Measurements from ENCODE around the gene DNAH2. TPM values are rescaled to one million over a fixed set of nuclear protein-coding genes. Genes with fewer than 3 reads are reported as not detected.

DNAH2 gene
- total and polyA plus RNA-seq, 2 of the 13 experiments (the other 11 are each of a cell fraction or from before 2014, with no cell fraction given) = not detected

GRCh38 chr17:7822126-7822525 lies 104.6 kb downstream of the DNAH2 start:
- H3K27ac ChIP-seq (ENCODE audit: extremely low read length, insufficient read depth, low read length) = no peak overlapping the region
- BruUV-seq (replicated peaks) = no TSS peak
- H3K79me2 ChIP-seq (ENCODE audit: insufficient read depth, low read length) = no peaks in the 10 kb centered on the region
- in situ Hi-C loops (cut with HindIII; ENCODE audit: extremely low pct_ligation_motif_present, low pct_unique_long_range_greater_than_20kb) (loop anchor here (5.0 kb wide), 1 partner anchor 75 kb away; no protein-coding TSS in a partner anchor), intact Hi-C loops (cut with micrococcal nuclease; ENCODE audit: unreplicated experiment) (loop anchor here (1.0 to 5.0 kb wide), 2 partner anchors 29 to 80 kb away; no protein-coding TSS in a partner anchor)
- TF ChIP-seq RFX1 (IDR thresholded peaks at IDR 0.05) (no peak), JUND (CRISPR knock-in tag; IDR thresholded peaks at IDR 0.05) (no peak), SMARCC2 (IDR thresholded peaks at IDR 0.05) (no peak), CSRNP2 (CRISPR knock-in tag; conservative IDR thresholded peaks at IDR 0.05; ENCODE audit: low read depth) (no peak), TFDP1 (CRISPR knock-in tag; IDR thresholded peaks at IDR 0.05; ENCODE audit: borderline replicate concordance) (no peak), TEAD2 (CRISPR knock-in tag; IDR thresholded peaks at IDR 0.05) (no peak), ZC3H4 (CRISPR knock-in tag; IDR thresholded peaks at IDR 0.05; ENCODE audit: borderline replicate concordance) (no peak), STAT5B (CRISPR knock-in tag; IDR thresholded peaks at IDR 0.05) (no peak)
- TF ChIP-seq, protein P1, sequence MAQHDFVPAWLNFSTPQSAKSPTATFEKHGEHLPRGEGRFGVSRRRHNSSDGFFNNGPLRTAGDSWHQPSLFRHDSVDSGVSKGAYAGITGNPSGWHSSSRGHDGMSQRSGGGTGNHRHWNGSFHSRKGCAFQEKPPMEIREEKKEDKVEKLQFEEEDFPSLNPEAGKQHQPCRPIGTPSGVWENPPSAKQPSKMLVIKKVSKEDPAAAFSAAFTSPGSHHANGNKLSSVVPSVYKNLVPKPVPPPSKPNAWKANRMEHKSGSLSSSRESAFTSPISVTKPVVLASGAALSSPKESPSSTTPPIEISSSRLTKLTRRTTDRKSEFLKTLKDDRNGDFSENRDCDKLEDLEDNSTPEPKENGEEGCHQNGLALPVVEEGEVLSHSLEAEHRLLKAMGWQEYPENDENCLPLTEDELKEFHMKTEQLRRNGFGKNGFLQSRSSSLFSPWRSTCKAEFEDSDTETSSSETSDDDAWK (CRISPR knock-in tag; IDR thresholded peaks at IDR 0.05) = no peak
- TF ChIP-seq, protein P2, sequence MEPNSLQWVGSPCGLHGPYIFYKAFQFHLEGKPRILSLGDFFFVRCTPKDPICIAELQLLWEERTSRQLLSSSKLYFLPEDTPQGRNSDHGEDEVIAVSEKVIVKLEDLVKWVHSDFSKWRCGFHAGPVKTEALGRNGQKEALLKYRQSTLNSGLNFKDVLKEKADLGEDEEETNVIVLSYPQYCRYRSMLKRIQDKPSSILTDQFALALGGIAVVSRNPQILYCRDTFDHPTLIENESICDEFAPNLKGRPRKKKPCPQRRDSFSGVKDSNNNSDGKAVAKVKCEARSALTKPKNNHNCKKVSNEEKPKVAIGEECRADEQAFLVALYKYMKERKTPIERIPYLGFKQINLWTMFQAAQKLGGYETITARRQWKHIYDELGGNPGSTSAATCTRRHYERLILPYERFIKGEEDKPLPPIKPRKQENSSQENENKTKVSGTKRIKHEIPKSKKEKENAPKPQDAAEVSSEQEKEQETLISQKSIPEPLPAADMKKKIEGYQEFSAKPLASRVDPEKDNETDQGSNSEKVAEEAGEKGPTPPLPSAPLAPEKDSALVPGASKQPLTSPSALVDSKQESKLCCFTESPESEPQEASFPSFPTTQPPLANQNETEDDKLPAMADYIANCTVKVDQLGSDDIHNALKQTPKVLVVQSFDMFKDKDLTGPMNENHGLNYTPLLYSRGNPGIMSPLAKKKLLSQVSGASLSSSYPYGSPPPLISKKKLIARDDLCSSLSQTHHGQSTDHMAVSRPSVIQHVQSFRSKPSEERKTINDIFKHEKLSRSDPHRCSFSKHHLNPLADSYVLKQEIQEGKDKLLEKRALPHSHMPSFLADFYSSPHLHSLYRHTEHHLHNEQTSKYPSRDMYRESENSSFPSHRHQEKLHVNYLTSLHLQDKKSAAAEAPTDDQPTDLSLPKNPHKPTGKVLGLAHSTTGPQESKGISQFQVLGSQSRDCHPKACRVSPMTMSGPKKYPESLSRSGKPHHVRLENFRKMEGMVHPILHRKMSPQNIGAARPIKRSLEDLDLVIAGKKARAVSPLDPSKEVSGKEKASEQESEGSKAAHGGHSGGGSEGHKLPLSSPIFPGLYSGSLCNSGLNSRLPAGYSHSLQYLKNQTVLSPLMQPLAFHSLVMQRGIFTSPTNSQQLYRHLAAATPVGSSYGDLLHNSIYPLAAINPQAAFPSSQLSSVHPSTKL (CRISPR knock-in tag; IDR thresholded peaks at IDR 0.05) = no peak
- no peak overlapping the region for H3K4me2 ChIP-seq (ENCODE audit: low read depth, low read length)
- no peak overlapping the region for H3K4me3 ChIP-seq (replicated peaks in 1 of 3; ENCODE audit: insufficient read depth in 1 of 3, low read depth in 2 of 3, low read length in 3 of 3)
- peaks cover 1 to 47% of the 10 kb centered on the region in 2 experiments; a peak in 4 of 5 replicates for H3K27me3 ChIP-seq (ENCODE audit: control insufficient read depth in 1 of 2, insufficient read depth in 2 of 2, low read length in 2 of 2)
- FAIRE-seq (no peak), DNase-seq (ENCODE audit: low spot score) (no peak), ATAC-seq (no peak)
- no peak overlapping the region for H3K9ac ChIP-seq (ENCODE audit: insufficient read depth, low read depth, low read length)
- no peaks in the 10 kb centered on the region for H3K9me3 ChIP-seq (ENCODE audit: low read length)
- no peak overlapping the region for H2AFZ ChIP-seq (ENCODE audit: low read length)
- ChIA-PET CTCF (ENCODE audit: low intra/inter-chr PET ratio, low total read pairs) (interaction anchor here (0.7 to 2.0 kb wide), 6 partner anchors 20 to 168 kb away, joined by 3 to 28 read pairs (median 8); partner anchors contain the start of genes CYB5D1 and NAA38), POLR2A (no interaction called here)
- H3K36me3 ChIP-seq (replicated peaks in 1 of 2; ENCODE audit: control insufficient read depth in 1 of 2, insufficient read depth in 2 of 2, low read length in 2 of 2) = no peaks in the 10 kb centered on the region
- H4K20me1 ChIP-seq (ENCODE audit: insufficient read depth, low read length) = no peaks in the 10 kb centered on the region
- no peaks in the 10 kb centered on the region for H3K4me1 ChIP-seq (ENCODE audit: insufficient read depth, low read length)
- 19% methylated on average over 11 of the region's 14 CpGs for WGBS (ENCODE audit: low lambda C conversion rate)
